Activated naive CD4-positive, alpha-beta T cell treated with anti-CD3 and anti-CD28 coated beads, Interleukin-2, amount 50 U/mL, for 24 hours (primary cell): ENCODE measurements around the gene NUMA1.

Experiments
- H3K27ac Mint-ChIP-seq: one replicate; pipeline ENCODE4 v1.8.0; 2021; ENCODE audit warnings: mild to moderate bottlenecking, mixed read lengths
- H3K27me3 Mint-ChIP-seq: one replicate; pipeline ENCODE4 v1.8.0; 2021; ENCODE audit warnings: mixed read lengths
- H3K36me3 Mint-ChIP-seq: one replicate; pipeline ENCODE4 v1.8.0; 2021; ENCODE audit warnings: mixed read lengths
- H3K4me1 Mint-ChIP-seq: one replicate; pipeline ENCODE4 v1.8.0; 2021; ENCODE audit warnings: mixed read lengths
- H3K4me3 Mint-ChIP-seq: one replicate; pipeline ENCODE4 v1.8.0; 2021; ENCODE audit warnings: mild to moderate bottlenecking, mixed read lengths
- H3K9me3 Mint-ChIP-seq: one replicate; pipeline ENCODE4 v1.8.0; 2021; ENCODE audit warnings: mixed read lengths

The NUMA1 gene

DNA sequence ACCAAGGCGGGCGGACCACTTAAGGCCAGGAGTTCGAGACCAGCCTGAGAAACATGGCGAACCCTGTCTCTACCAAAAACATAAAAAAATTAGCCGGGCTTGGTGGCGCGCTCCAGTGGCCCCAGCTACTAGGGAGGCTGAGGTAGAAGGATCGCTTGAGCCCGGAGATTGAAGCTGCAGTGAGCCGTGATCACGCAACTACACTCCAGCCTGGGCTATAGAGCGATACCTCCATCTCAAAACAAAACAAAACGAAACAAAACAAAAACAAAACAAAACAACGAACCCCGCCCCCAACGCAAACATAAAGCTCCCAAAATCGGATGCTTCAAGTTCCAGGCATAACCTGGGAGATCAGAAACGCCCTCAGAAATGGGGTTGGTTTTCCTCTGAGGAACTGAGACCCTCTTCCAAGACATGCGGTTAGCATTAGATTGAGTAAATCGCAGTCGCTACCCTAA lies 872 bp upstream of the NUMA1 start:
- H3K4me1 Mint-ChIP-seq, result peaks cover 55% of the 10 kb centered on the region
- no peaks in the 10 kb centered on the region for H3K36me3 Mint-ChIP-seq
- no peaks in the 10 kb centered on the region for H3K9me3 Mint-ChIP-seq
- H3K4me3 Mint-ChIP-seq, result peak overlapping the region; percentile 92
- no peaks in the 10 kb centered on the region for H3K27me3 Mint-ChIP-seq
- peak overlapping the region; percentile 94 for H3K27ac Mint-ChIP-seq

DNA sequence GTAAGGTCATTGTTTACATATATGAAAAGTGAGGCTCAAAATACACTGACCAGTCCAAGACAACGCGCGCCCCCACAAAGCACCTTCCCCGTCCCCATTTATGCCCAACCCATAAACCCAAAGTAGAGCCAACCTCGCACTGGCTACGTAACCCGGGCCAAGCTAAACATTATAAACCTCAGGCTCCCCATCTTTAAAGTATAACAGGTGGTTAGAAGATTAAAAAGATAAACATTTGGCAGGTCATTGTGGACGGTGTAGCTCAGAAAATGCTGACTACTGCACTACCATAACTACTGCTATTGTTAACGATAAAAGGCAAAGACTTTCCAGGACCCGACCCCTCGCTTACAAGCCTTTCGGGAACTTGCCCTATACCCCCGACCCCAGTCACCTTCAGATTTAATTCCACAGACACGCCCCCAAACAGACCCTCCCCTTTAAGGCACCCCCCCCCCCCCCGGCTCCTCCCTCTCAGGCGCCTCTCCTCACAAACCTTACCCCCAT lies 470 bp downstream of the NUMA1 start:
- no peaks in the 10 kb centered on the region for H3K36me3 Mint-ChIP-seq
- peaks cover 60% of the 10 kb centered on the region for H3K4me1 Mint-ChIP-seq
- H3K4me3 Mint-ChIP-seq, result peak overlapping the region; percentile 92
- H3K27ac Mint-ChIP-seq, result peak overlapping the region; percentile 94
- no peaks in the 10 kb centered on the region for H3K27me3 Mint-ChIP-seq
- H3K9me3 Mint-ChIP-seq, result no peaks in the 10 kb centered on the region

DNA sequence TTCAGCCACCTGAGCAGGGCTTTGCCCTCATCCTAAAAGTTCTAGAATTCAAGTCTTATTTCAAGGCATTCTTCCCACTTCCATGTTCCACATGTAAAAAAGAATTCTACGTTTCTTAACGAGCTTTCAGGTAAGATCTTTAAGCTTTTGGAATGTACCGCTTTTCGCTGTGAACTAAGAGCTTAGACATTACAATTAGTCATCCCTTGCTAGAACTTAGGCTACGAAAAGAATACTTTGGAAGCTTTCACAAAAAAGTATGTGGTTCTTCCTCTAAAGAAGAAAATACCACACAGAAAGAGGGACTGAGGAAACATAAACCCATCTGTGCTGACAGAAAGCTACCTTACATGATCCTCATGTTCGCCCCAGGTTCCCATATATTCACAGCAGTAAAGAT lies 1.9 kb downstream of the NUMA1 start:
- H3K4me1 Mint-ChIP-seq, result peaks cover 60% of the 10 kb centered on the region

DNA sequence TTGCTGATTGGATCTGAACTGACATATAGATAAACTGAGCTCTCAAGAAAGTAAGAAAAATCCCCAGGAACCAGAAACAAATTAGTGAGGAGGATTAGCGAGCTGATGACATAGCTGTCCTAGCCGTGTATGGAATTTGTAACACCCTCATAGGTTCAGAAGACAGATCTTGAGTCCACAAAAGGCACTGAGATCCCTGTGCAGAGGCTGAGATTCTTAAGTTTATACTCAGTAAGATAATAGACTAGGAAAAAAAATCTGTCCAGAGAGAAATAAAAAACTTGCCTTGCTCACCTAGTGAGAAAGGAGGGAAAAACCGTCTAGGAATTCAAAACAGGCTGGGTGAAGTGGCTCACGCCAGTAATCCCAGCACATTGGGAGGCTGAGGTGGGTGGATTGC lies 4.6 kb downstream of the NUMA1 start:
- no peaks in the 10 kb centered on the region for H3K9me3 Mint-ChIP-seq
- H3K4me3 Mint-ChIP-seq, result no peak overlapping the region
- H3K27me3 Mint-ChIP-seq, result no peaks in the 10 kb centered on the region
- H3K27ac Mint-ChIP-seq, result peak overlapping the region; percentile 55
- H3K4me1 Mint-ChIP-seq, result peaks cover 58% of the 10 kb centered on the region
- H3K36me3 Mint-ChIP-seq, result peaks cover 3% of the 10 kb centered on the region

More for the DNA sequence above, 1.9 kb downstream of the NUMA1 start:
- H3K9me3 Mint-ChIP-seq, result no peaks in the 10 kb centered on the region
- H3K27ac Mint-ChIP-seq, result no peak overlapping the region
- peak overlapping the region; percentile 68 for H3K4me3 Mint-ChIP-seq
- no peaks in the 10 kb centered on the region for H3K27me3 Mint-ChIP-seq
- no peaks in the 10 kb centered on the region for H3K36me3 Mint-ChIP-seq

DNA sequence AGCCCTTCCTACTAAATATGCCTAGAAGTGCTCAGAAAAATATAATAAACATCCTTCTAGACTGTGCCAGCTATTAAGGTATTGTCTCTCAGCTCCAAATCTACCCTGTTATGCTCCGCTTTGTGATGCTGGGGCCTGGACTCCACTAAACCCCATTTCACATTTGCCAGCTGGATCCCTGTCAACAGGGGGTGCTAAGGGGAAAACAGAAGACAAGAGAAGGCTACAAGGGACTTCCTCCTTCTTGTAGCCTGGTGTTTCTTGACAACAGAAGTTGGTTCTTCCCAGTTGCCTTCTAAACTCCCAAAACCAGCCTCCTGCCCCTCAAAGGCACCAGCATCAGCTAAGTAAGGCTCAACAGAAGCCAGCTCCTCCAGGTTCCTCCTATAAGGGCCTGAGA lies 5.2 kb downstream of the NUMA1 start:
- Mint-ChIP-seq H3K27me3 (no peaks in the 10 kb centered on the region), H3K4me1 (peaks cover 57% of the 10 kb centered on the region), H3K36me3 (peaks cover 3% of the 10 kb centered on the region), H3K27ac (no peak overlapping the region), H3K9me3 (no peaks in the 10 kb centered on the region), H3K4me3 (no peak overlapping the region)

DNA sequence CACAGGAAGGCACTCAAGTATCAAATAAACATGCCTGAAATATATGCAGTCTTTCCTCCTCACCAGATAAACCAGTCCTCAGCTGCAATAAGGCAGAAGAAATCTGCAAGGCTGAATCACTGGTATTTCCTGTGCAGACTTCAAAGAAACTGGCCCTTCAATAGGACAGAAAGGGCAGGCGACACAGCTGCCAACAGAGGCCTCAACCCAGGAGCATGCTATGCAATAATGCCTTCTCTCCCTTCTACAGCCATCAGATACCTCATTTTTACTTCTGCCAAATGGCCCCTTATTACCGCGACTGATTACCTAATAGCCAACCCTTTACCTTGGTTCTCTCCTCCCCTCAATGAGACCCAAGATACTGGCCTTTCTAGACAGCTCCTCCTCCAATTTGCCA lies 8.0 kb downstream of the NUMA1 start:
- Mint-ChIP-seq H3K9me3 (no peaks in the 10 kb centered on the region), H3K27ac (no peak overlapping the region), H3K4me3 (no peak overlapping the region), H3K27me3 (no peaks in the 10 kb centered on the region), H3K4me1 (peaks cover 58% of the 10 kb centered on the region), H3K36me3 (peaks cover 6% of the 10 kb centered on the region)

DNA sequence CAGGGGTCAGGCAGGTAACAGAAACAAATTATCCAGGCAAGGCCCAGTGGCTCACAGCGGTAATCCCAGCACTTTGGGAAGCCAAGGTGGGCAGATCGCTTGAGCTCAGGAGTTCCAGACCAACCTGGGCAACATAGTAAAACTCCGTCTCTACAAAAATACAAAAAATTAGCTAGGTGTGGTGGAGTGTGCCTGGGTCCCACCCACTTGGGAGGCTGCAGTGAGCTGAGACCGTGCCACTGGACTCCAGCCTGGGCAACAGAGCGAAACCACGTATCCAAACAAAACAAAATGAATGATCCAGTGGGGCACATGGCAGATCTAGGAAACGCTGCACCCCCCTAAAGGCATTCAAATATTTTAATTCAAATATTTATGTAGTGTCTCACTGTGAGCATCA lies 9.9 kb downstream of the NUMA1 start:
- Mint-ChIP-seq H3K4me1 (peaks cover 48% of the 10 kb centered on the region), H3K4me3 (no peak overlapping the region), H3K36me3 (peaks cover 6% of the 10 kb centered on the region), H3K27ac (no peak overlapping the region), H3K9me3 (no peaks in the 10 kb centered on the region), H3K27me3 (no peaks in the 10 kb centered on the region)

DNA sequence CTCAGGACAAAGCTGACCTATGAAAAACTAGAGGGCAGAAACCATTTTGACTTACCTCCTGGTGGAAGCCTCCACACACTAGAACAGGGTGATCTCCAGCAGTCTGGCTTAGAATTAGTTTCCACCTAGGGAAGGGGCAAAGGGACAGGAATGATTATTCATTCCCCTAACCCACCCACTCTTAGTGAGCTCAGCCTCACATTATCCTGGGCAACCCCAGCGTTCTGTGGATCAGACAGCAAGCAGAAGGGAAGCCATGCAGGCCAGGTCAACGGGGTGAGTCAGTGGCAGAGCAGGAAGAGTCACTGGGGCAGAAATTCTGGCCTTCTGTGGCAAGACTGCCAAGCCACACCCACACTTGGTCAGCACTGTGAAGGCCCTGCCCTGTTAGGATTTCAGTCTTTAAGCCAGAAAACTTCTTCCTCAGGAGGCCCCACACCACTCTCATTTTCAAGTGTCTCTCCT lies 10.5 kb downstream of the NUMA1 start:
- H3K36me3 Mint-ChIP-seq, result peaks cover 6% of the 10 kb centered on the region
- H3K27ac Mint-ChIP-seq, result no peak overlapping the region
- H3K27me3 Mint-ChIP-seq, result no peaks in the 10 kb centered on the region
- H3K4me1 Mint-ChIP-seq, result peaks cover 43% of the 10 kb centered on the region
- H3K9me3 Mint-ChIP-seq, result no peaks in the 10 kb centered on the region
- no peak overlapping the region for H3K4me3 Mint-ChIP-seq

DNA sequence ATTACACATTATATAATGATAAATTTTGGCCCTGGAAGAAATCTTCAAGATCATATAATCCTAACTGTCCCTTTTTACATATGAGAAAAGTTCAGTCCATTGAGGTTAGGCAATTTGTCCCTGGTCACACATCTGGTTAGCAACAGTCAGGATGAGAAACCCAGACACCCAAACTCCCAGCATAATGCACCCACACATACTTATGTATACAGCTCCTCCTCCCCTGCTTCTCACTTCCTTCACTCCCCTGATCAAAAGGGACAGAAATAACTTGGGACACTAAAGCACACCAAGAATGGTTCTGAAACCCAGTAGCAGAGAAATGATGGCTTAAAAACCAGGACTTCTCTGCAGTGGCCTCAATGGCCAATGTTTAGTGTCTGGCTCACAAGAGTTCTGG lies 11.1 kb downstream of the NUMA1 start:
- Mint-ChIP-seq H3K4me1 (peaks cover 43% of the 10 kb centered on the region), H3K36me3 (peaks cover 6% of the 10 kb centered on the region), H3K4me3 (no peak overlapping the region), H3K27ac (no peak overlapping the region), H3K27me3 (no peaks in the 10 kb centered on the region), H3K9me3 (no peaks in the 10 kb centered on the region)

DNA sequence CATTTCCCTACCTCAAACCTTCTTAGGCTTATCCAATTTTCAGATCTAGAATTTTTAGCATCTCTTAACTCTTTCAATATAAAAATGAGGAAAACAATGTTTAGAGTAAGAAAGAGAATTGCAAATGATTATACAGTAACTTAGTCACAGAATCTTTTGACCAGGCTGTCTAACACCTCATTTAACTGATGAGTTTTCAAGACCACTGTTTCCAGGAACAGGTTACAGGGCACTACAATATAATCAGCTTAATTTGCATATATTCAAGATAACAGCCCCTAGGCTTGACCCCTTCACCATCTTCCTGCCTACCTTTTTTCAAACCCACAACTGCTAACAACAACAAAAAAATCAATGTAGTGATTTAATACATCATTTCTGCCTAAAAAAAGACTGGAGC lies 12.7 kb downstream of the NUMA1 start:
- Mint-ChIP-seq H3K27ac (no peak overlapping the region), H3K4me3 (no peak overlapping the region), H3K36me3 (peaks cover 3% of the 10 kb centered on the region), H3K9me3 (no peaks in the 10 kb centered on the region), H3K27me3 (no peaks in the 10 kb centered on the region), H3K4me1 (peaks cover 36% of the 10 kb centered on the region)

DNA sequence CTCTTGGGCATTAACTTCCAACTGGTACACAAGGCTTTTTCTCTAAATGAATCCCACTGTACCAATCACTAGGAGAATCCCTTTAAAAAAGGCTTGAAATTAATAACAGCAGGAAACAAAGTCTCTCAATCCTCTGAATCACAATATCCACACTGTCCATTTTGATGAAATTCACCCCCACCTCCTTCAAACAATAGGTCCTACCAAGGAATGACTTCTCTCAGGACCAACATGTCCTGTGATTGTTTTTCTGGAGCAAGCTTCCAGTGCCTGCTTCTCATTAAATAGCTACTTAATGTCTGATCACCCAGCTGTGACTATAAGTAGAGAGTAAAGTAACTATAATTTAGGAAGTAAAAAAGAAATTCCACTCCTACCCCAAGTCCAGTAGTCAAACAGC lies 13.1 kb downstream of the NUMA1 start:
- Mint-ChIP-seq H3K27ac (no peak overlapping the region), H3K9me3 (no peaks in the 10 kb centered on the region), H3K36me3 (peaks cover 3% of the 10 kb centered on the region), H3K27me3 (no peaks in the 10 kb centered on the region), H3K4me3 (no peak overlapping the region), H3K4me1 (peaks cover 32% of the 10 kb centered on the region)

DNA sequence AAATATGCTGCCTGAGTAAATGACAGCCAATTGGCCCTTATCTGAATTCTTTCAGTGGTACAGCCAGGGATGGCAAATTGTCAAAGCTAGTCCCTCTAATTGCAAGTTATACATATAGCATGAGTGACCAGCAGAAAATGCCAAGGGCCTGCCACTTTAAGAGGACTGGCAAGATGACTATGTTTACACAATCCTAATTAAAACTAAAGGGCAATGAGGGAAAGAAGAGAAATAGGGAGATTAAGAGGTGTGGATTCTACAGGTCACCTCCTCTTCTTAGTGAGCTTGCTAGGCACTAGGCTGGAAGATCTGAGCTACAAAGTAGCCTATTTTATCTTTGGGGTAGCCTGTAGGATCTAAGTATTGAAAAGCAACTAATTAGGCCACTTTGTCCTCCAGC lies 13.5 kb downstream of the NUMA1 start:
- no peaks in the 10 kb centered on the region for H3K27me3 Mint-ChIP-seq
- peaks cover 28% of the 10 kb centered on the region for H3K4me1 Mint-ChIP-seq
- no peak overlapping the region for H3K27ac Mint-ChIP-seq
- peaks cover 6% of the 10 kb centered on the region for H3K36me3 Mint-ChIP-seq
- no peaks in the 10 kb centered on the region for H3K9me3 Mint-ChIP-seq
- H3K4me3 Mint-ChIP-seq, result no peak overlapping the region

DNA sequence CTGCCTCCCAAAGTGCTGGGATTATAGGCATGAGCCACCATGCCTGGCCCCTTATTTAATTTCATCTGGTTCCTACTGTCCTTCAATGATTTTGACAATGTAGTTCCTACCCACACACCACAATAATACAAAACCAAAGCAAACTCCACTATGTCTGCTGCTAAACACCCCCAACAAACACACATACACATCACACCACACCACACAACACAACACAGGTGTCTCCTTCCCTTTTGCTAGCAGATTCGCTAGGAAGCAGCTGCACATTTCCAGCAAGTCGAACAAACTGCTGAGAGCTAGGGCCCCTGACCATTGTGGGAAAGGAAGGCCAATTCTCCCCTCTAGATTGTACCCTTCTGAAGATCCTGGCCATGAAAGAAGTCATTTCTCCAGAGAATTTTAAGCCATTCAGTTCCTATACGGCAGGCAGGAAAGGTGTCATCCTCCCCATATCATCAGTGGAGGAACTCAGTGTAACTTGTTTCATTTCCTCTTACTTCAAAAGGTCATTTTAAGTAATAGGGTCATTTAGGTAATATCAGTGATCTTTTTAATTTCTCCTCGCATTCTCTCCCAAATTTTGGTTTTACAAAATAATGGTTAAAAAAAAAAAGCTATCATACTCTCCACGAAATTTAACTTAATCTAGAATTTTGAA lies 18.5 kb downstream of the NUMA1 start:
- H3K27me3 Mint-ChIP-seq, result no peaks in the 10 kb centered on the region
- peaks cover 8% of the 10 kb centered on the region for H3K36me3 Mint-ChIP-seq
- H3K4me1 Mint-ChIP-seq, result no peaks in the 10 kb centered on the region
- no peak overlapping the region for H3K27ac Mint-ChIP-seq
- no peaks in the 10 kb centered on the region for H3K9me3 Mint-ChIP-seq
- H3K4me3 Mint-ChIP-seq, result no peak overlapping the region

DNA sequence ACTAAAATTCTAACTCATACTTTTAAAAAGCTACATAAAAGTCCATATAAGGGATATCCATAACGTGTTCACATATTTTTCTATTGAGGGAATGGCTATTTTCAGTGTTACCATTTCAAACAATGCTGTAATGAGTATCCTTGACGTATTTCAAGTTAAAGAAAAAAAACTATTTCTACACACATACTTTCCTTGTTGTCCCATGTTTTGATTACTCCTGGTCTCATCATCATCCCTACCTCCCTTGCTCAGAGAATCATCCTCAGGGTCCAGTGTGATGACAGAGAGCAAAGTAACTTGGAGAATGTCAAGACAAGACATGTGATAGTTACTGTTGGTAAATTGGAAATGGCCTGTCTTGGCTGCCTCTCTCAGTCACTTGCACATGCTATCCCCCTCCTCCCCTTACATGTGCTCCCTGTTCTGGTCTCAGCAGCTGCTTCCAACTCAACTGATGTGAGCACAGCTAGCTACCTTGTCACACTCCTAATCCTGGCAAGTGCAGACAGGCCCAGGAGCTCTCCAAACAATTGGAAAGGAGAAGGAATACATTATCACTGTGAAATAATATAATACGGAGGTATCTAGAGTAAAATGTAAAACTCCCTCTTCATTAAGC lies 21.8 kb downstream of the NUMA1 start:
- peaks cover 10% of the 10 kb centered on the region for H3K36me3 Mint-ChIP-seq
- H3K4me3 Mint-ChIP-seq, result no peak overlapping the region
- H3K4me1 Mint-ChIP-seq, result peaks cover 3% of the 10 kb centered on the region
- no peak overlapping the region for H3K27ac Mint-ChIP-seq
- no peaks in the 10 kb centered on the region for H3K9me3 Mint-ChIP-seq
- H3K27me3 Mint-ChIP-seq, result no peaks in the 10 kb centered on the region

DNA sequence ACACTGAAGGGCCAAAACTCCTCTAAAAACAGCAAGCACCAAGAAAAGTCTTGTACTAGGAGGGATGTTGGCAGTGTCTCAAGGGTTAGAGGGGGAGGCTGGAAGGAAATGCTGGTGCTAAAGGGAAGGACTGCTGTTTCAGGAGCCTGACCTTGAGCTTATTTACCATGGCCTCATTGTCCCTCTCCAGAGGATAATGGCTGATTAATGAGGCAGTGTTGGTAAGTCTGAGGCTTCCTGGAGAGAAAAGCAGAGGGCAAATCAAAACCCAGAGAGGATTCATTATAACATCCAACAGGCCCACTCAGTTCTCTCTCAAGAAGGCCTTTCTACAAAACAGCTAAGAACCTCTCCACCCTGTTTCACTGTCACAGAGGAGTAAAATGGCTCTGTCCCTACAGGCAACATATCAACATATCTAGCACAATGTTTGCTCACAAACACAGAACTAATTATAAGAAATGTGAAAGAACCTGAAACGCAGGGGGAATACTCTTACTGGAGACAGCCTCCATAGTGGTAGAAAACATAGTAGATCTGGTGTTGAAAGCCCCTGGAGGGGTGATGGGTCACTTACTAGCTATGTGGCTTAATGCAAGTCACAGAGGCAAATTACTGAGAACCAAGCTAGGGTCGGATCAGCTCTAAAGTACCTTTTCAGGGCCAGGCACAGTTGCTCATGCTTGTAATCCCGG lies 31.4 kb downstream of the NUMA1 start:
- H3K27me3 Mint-ChIP-seq, result no peaks in the 10 kb centered on the region
- H3K4me3 Mint-ChIP-seq, result no peak overlapping the region
- H3K9me3 Mint-ChIP-seq, result no peaks in the 10 kb centered on the region
- H3K4me1 Mint-ChIP-seq, result peaks cover 21% of the 10 kb centered on the region
- H3K27ac Mint-ChIP-seq, result peak overlapping the region; percentile 23
- peaks cover 4% of the 10 kb centered on the region for H3K36me3 Mint-ChIP-seq

DNA sequence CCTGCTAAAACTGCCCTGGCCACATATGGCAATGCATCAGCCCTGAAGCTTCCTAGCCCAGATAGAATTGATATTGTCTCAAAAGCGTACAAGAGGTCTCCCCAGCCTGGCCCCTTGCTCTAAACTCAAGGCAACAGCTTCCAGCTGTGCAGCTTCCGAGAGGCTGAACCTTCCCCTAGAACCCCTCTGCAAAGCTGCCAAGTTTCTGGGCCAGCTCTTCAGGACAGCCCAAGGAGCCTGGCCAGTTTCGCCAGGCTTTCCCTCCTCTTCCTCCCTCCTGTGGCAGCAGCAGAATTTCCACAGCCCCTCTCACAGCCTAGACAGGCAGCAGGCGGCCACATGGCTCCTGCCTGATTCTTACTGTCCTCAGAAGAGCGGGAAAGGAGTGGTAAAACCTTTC lies 34.5 kb downstream of the NUMA1 start:
- H3K9me3 Mint-ChIP-seq, result no peaks in the 10 kb centered on the region
- no peaks in the 10 kb centered on the region for H3K27me3 Mint-ChIP-seq
- no peak overlapping the region for H3K27ac Mint-ChIP-seq
- peaks cover 1% of the 10 kb centered on the region for H3K36me3 Mint-ChIP-seq
- no peak overlapping the region for H3K4me3 Mint-ChIP-seq
- peaks cover 37% of the 10 kb centered on the region for H3K4me1 Mint-ChIP-seq
